Cardiac ventricle fibroblast (primary cell): ENCODE data around the gene OLR1. TPM values are rescaled to one million over a fixed set of nuclear protein-coding genes. Genes with fewer than 3 reads are reported as not detected.

Experiments used
- total RNA-seq: library from RNA; depleted of rRNA; stranded (reverse); fragments of >200 nt; gene quantifications from 2 replicates; pipeline ENCODE4 v1.2.3, GENCODE V29; 2015

OLR1 gene
- total RNA-seq: not detected in 2 replicates

DNA sequence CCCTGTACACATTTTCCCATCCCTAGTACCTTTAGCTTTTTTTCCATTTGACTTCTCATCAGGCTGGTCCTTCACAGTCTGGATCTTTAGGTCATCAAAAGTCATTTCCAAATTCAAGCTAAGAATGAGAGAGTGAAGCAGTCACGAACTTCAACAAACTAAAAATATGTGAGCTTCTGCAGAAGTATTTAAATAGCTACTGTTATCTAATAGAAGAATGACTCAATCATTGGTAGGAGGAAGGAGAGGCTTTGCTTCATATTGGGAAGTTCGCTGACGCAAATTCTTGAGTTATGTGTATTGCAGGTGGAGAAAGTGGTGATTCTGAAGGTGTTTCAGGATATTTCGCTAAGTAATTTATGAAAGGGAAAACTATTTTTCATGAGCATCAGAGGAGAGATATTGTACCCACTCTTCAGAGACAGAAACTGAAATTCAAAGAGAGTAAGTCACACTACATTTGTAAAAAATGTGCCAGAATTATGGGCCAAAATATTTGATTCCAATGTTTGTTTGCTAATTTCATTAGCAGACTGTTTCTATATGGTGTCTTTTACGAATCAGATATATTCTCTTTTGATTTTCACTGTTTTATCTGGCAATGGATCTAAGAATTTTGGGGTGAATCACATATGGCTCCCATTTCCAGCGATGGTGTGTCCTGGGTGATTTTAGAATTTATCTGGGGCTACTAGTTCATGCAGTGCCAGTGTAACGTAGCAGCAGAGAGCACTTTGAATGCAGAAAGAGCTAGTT is at the start of gene OLR1:
Gene OLR1, minus strand, starts transcription at position 160 of the 756 bp plus-strand sequence. Its CDS starts 55 bp downstream, at position 105.

DNA sequence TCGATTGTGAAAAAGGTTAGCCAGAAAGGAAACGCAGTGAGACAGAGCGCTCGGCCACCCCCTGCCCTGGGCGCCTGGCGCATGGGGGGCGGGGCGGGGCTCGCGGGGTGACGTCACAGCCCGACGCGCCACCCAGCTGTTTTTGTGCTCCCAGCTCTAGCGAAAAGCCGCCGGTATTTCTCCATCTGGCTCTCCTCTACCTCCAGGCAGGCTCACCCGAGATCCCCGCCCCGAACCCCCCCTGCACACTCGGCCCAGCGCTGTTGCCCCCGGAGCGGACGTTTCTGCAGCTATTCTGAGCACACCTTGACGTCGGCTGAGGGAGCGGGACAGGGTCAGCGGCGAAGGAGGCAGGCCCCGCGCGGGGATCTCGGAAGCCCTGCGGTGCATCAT is 40.8 kb upstream of the OLR1 start, which contains the start of gene GABARAPL1:
Gene GABARAPL1, plus strand, starts transcription at position 139 of the 393 bp plus-strand sequence. Its CDS starts 253 bp downstream, at position 392.

DNA sequence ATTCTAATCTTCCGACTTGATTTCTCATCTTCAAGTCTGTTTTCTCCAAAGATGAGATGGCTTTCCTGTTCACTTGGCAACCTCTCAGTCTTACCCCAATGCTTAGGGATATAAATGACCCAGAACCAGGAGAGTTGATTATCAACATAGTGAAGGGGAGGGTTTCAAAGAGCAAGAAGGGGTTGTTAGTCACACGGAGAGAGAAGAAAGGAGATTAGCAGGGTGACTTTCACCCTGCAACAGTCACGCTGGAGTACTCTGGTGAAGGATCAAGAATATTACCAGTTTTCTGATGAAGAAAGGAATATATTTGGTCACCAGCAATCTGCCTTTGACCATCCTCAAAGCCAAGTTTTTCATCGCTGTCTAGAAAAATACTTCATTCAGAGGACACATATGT is 6.9 kb upstream of the OLR1 start, which contains the start of gene TMEM52B:
Gene TMEM52B, plus strand, starts transcription at position 212 of the 400 bp plus-strand sequence. CDS start 543 bp downstream, outside the sequence.

DNA sequence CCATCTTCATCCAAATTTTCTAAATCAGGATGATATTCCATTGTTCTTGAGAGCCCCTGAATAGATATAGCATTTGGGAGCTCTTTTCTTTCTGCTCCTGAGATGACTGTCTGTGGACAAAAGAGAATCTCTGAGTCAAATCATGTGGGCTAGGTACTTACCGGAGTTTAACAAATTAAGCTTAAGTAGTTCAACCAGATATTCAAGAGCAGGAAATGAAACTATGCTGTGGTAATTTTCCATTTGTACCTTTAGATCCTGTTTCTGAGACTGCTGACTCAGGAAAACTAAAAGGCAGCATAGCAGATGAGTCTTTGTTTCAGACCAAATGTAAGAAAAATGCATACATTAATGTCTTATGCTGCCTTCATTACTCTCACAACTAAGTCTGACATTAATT is 41.9 kb downstream of the OLR1 start, which contains the start of gene CLEC7A:
Gene CLEC7A, minus strand, starts transcription at position 158 of the 400 bp plus-strand sequence. Its CDS starts 117 bp downstream, at position 41.

Other genes starting within 250 kb of the OLR1 start
- gene CLEC2A, start 239.8 kb downstream of the OLR1 start, total RNA-seq: not detected in 2 replicates
- not detected in 2 replicates for gene CLEC12A, start 200.7 kb downstream of the OLR1 start, total RNA-seq
- not detected in 2 replicates for gene CLEC1B, start 173.0 kb downstream of the OLR1 start, total RNA-seq
- gene CLEC12B, start 161.5 kb downstream of the OLR1 start, total RNA-seq: not detected in 2 replicates
- gene CLEC9A, start 141.4 kb downstream of the OLR1 start, total RNA-seq: not detected in 2 replicates
- 0.25 and 2.4 TPM in 2 replicates for gene CLEC1A, start 73.1 kb downstream of the OLR1 start, total RNA-seq
- not detected in 2 replicates for gene CLEC7A, start 41.9 kb downstream of the OLR1 start, total RNA-seq
- not detected in 2 replicates for gene TMEM52B, start 6.9 kb upstream of the OLR1 start, total RNA-seq
- gene GABARAPL1, start 40.7 kb upstream of the OLR1 start, total RNA-seq: 51.7 and 58.4 TPM in 2 replicates
- 0.19 and 0.88 TPM in 2 replicates for gene KLRD1, start 135.7 kb upstream of the OLR1 start, total RNA-seq
- not detected in 2 replicates for gene KLRK1, start 217.9 kb upstream of the OLR1 start, total RNA-seq
- not detected in 2 replicates for gene KLRC4, start 237.6 kb upstream of the OLR1 start, total RNA-seq
- not detected in 2 replicates for gene KLRC3, start 248.5 kb upstream of the OLR1 start, total RNA-seq